Measurements from ENCODE around the gene RAPSN. TPM values are rescaled to one million over a fixed set of nuclear protein-coding genes. Genes with fewer than 3 reads are reported as not detected.

The RAPSN gene
- total and polyA plus RNA-seq, 2 of the 8 experiments (the other 6 are each of a cell fraction or from before 2014, with no cell fraction given), result 0.06 to 0.34 TPM

- ChIA-PET CTCF (ENCODE audit: partially characterized antibody) (interaction anchor here (0.5 to 10.7 kb wide), 9 partner anchors 9 to 37 kb away, joined by 3 to 78 read pairs (median 7); partner anchors contain the start of gene SLC39A13), POLR2A (ENCODE audit: partially characterized antibody) (interaction anchor here (1.0 to 5.4 kb wide), 3 partner anchors 8 to 27 kb away, joined by 3 to 29 read pairs (median 3); partner anchors contain the start of gene SLC39A13)
- no peak for DNase-seq (ENCODE audit: low read depth in 1 of 2, low spot score in 2 of 2)
- H3K79me1 ChIP-seq (ENCODE audit: low read depth, low read length), result no peaks in the 10 kb centered on the region
- no peak overlapping the region for H3K18ac ChIP-seq (ENCODE audit: extremely low read depth, low read length)
- no peak overlapping the region for H2BK120ac ChIP-seq (replicated peaks; ENCODE audit: low read depth, low read length)
- no peaks in the 10 kb centered on the region for H3K9me3 ChIP-seq (ENCODE audit: insufficient read depth in 2 of 2, low read depth in 1 of 2, low read length in 1 of 2)
- no peak overlapping the region for H2AFZ ChIP-seq (ENCODE audit: low read length)
- H3K23ac ChIP-seq (ENCODE audit: insufficient read length), result no peak overlapping the region
- no peak overlapping the region for H3K27ac ChIP-seq (ENCODE audit: low read depth, low read length)
- H3K4me2 ChIP-seq (ENCODE audit: insufficient read depth in 1 of 2, low read depth in 2 of 2, low read length in 2 of 2), result no peak overlapping the region
- H3K27me3 ChIP-seq (replicated peaks in 1 of 4; ENCODE audit: control insufficient read depth in 3 of 4, extremely low read depth in 1 of 4, insufficient read depth in 3 of 4, low read length in 3 of 4), result no peaks in the 10 kb centered on the region
- WGBS, 2 experiments (ENCODE audit: extremely low coverage in 1 of 2, insufficient coverage in 1 of 2, insufficient read length in 1 of 2, insufficient replicate concordance in 2 of 2, low coverage in 1 of 2, low lambda C conversion rate in 2 of 2, missing lambda C conversion rate in 1 of 2), result 88% methylated on average over 14 of the region's 16 CpGs; no CpG with 5 or more reads in 1 of the 2 experiments
- peaks cover 0 to 7% (median 0%) of the 10 kb centered on the region in 4 experiments; a peak in 2 of 7 replicates for H3K4me1 ChIP-seq (replicated peaks in 1 of 4; ENCODE audit: control insufficient read depth in 3 of 4, insufficient read depth in 4 of 4, low read length in 3 of 4)
- H3K79me2 ChIP-seq (ENCODE audit: control insufficient read depth in 1 of 2, insufficient read depth in 2 of 2, low read length in 2 of 2), result no peaks in the 10 kb centered on the region
- H2BK20ac ChIP-seq (ENCODE audit: low read length), result peak overlapping the region; percentile 86; the same call in 1 of the 2 replicates
- 0 out of 2 replicates have a peak overlapping the region, but pooled peaks have one; percentile 26 for H2BK5ac ChIP-seq (ENCODE audit: low read depth, low read length)
- H2BK12ac ChIP-seq (ENCODE audit: low read depth, low read length), result no peak overlapping the region
- H4K20me1 ChIP-seq (replicated peaks in 1 of 2; ENCODE audit: control insufficient read depth in 1 of 2, insufficient read depth in 2 of 2, low read length in 2 of 2), result no peaks in the 10 kb centered on the region
- H3K9ac ChIP-seq (replicated peaks in 1 of 4; ENCODE audit: extremely low read depth in 1 of 4, low read depth in 3 of 4, low read length in 3 of 4), result no peak overlapping the region
- TF ChIP-seq RAD21 (IDR thresholded peaks at IDR 0.05 in 1 of 2, conservative IDR thresholded peaks at IDR 0.05 in 1 of 2; ENCODE audit: low read depth in 2 of 2, low read length in 2 of 2), result no peak
- TF ChIP-seq TCF12 (IDR thresholded peaks at IDR 0.05; ENCODE audit: low read depth, low read length), result no peak
- TF ChIP-seq YY1 (IDR thresholded peaks at IDR 0.05; ENCODE audit: low read depth, low read length), result no peak
- no peak for TF ChIP-seq ZNF274 (IDR thresholded peaks at IDR 0.05; ENCODE audit: borderline replicate concordance, extremely low read depth, low read length)
- no peak for TF ChIP-seq CBX5 (IDR thresholded peaks at IDR 0.05; ENCODE audit: low read depth, low read length)
- no peak for TF ChIP-seq EP300 (IDR thresholded peaks at IDR 0.05; ENCODE audit: borderline replicate concordance in 1 of 2, low read depth in 2 of 2, low read length in 2 of 2)
- H3K4me3 ChIP-seq (ENCODE audit: extremely low read depth in 1 of 4, insufficient read depth in 2 of 4, low read depth in 3 of 4, low read length in 4 of 4), result no peak overlapping the region
- H3K14ac ChIP-seq (ENCODE audit: insufficient read length), result no peak overlapping the region
- no peak overlapping the region for H3K4ac ChIP-seq (replicated peaks; ENCODE audit: insufficient read length, low read depth, low read length)
- no peak for FAIRE-seq
- no peak overlapping the region for H3K56ac ChIP-seq (replicated peaks; ENCODE audit: insufficient read length, low read depth, low read length)
- no peak overlapping the region for H2AK5ac ChIP-seq (ENCODE audit: low read depth, low read length)
- H4K8ac ChIP-seq (ENCODE audit: extremely low read depth, insufficient read depth, low read length), result peak overlapping the region; percentile 64; the same call in 1 of the 2 replicates
- no peak overlapping the region for H4K5ac ChIP-seq (ENCODE audit: insufficient read length, low read depth, low read length)
- H3K23me2 ChIP-seq (ENCODE audit: low read depth, low read length), result no peaks in the 10 kb centered on the region
- no peaks in the 10 kb centered on the region for H3K36me3 ChIP-seq (ENCODE audit: control insufficient read depth in 2 of 4, insufficient read depth in 4 of 4, low read length in 3 of 4)
- no peak overlapping the region for H2BK15ac ChIP-seq (ENCODE audit: low read length)
- no peak overlapping the region for H4K91ac ChIP-seq (replicated peaks; ENCODE audit: insufficient read length, low read length)
Observed at GRCh38 chr11:47391711-47392432, 57.1 kb downstream of the RAPSN start.
